ENCODE measurements around the gene SMIM3. TPM values are rescaled to one million over a fixed set of nuclear protein-coding genes. Genes with fewer than 3 reads are reported as not detected.

Gene SMIM3
- total and polyA plus RNA-seq, 2 of the 8 experiments (the other 6 are each of a cell fraction or from before 2014, with no cell fraction given): 10.4 to 15.7 TPM

DNA sequence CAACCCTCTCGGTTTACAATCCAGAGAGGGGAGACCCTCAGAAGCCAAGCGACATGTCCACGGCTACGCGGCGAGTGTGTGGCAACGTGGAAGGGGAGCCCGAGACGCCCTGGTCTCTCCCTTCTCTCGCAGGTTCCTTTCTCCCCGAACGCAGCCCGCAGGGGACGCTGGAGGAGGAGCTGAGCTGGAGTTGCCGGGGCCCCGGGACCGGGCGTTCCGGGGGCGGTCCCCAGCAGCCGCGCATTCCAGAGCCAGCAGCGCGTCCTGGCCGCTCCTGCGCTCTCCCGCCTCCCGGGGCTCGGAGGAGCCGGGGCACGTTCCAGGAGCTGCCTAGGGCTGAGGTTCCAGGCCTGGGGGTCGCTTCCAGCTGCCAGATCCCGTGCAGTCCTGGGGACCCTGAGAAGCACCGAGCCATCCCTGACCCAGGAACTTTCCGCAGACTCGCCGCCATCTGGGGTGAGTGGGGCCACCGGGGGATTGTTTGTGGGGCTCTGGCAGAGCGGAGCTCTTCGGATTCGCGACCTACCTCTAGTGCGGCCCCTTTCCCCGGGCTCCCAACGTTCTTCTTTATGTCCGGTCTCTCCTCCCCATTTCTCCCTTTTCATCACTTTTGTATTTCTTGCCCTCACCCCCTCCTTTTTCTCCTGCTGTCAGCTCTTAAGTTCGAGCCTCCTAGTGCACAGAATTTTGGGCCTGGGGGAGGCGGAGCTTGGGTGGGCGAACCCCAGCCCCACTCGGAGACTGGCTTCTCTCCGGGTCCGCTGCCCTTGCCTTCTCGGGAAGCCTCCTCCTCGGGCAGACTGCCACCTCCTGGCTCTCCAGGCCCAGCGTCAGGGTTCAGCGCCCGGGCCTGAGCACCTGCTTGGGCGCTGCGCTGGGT is at the start of gene SMIM3 (continued):
- no peak for TF ChIP-seq MAFK (IDR thresholded peaks at IDR 0.05; ENCODE audit: low read depth, low read length)
- TF ChIP-seq FOSL1 (IDR thresholded peaks at IDR 0.05; ENCODE audit: insufficient read depth, low read depth, low read length): no peak
- peak; percentile 31 for TF ChIP-seq CTBP2 (IDR thresholded peaks at IDR 0.05; ENCODE audit: borderline replicate concordance, insufficient read depth, insufficient read length, low read length)
- TF ChIP-seq TBP (IDR thresholded peaks at IDR 0.05; ENCODE audit: low read depth, low read length): peak; percentile 61; the same call in 1 of the 2 replicates
- no peak for TF ChIP-seq NANOG (IDR thresholded peaks at IDR 0.05; ENCODE audit: insufficient read depth, low read depth, low read length, poor library complexity, severe bottlenecking)
- TF ChIP-seq SP4 (IDR thresholded peaks at IDR 0.05; ENCODE audit: low read length): no peak
- TF ChIP-seq RBBP5 (IDR thresholded peaks at IDR 0.05; ENCODE audit: borderline replicate concordance, low read depth, low read length): no peak; the same call in 1 of the 2 replicates
- TF ChIP-seq SAP30 (IDR thresholded peaks at IDR 0.05; ENCODE audit: insufficient read depth, insufficient replicate concordance, low read length): peak; percentile 65
- no peak for TF ChIP-seq NRF1 (IDR thresholded peaks at IDR 0.05; ENCODE audit: low read depth, low read length)
- TF ChIP-seq BCL11A (IDR thresholded peaks at IDR 0.05; ENCODE audit: low read depth in 2 of 2, low read length in 2 of 2): no peak
- no peak for TF ChIP-seq JUN (IDR thresholded peaks at IDR 0.05; ENCODE audit: low read depth, low read length)
- TF ChIP-seq SIN3A (conservative IDR thresholded peaks at IDR 0.05 in 1 of 2, IDR thresholded peaks at IDR 0.05 in 1 of 2; ENCODE audit: low read depth in 1 of 2, low read length in 2 of 2): 0 out of 4 replicates have a peak, but pooled peaks of 1 of the 2 experiments have one; percentile 50
- no peak for TF ChIP-seq KDM1A (IDR thresholded peaks at IDR 0.05; ENCODE audit: borderline replicate concordance, low read length)
- peak; percentile 64 to 74 for TF ChIP-seq RAD21 (IDR thresholded peaks at IDR 0.05 in 1 of 2, conservative IDR thresholded peaks at IDR 0.05 in 1 of 2; ENCODE audit: low read depth in 2 of 2, low read length in 2 of 2)
- TF ChIP-seq, protein P1, sequence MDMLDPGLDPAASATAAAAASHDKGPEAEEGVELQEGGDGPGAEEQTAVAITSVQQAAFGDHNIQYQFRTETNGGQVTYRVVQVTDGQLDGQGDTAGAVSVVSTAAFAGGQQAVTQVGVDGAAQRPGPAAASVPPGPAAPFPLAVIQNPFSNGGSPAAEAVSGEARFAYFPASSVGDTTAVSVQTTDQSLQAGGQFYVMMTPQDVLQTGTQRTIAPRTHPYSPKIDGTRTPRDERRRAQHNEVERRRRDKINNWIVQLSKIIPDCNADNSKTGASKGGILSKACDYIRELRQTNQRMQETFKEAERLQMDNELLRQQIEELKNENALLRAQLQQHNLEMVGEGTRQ (IDR thresholded peaks at IDR 0.05; ENCODE audit: low read length): no peak
